ENCODE data around the gene ALKBH6. TPM values are rescaled to one million over a fixed set of nuclear protein-coding genes. Genes with fewer than 3 reads are reported as not detected.
"Not testable (repeated sequence)": the region's sequence is repeated elsewhere in the genome, so short reads cannot be mapped to it uniquely, and the experiment has no call there.

ALKBH6 gene
- total RNA-seq, 1 donor from 2014 or later, result 5.3 TPM

- no peak for DNase-seq
These were observed 20.9 kb downstream of the ALKBH6 start for GRCh38 chr19:35992907-35993765.

GRCh38 chr19:35991731-35992450 is 22.1 kb downstream of the ALKBH6 start:
- no peak for DNase-seq

DNA sequence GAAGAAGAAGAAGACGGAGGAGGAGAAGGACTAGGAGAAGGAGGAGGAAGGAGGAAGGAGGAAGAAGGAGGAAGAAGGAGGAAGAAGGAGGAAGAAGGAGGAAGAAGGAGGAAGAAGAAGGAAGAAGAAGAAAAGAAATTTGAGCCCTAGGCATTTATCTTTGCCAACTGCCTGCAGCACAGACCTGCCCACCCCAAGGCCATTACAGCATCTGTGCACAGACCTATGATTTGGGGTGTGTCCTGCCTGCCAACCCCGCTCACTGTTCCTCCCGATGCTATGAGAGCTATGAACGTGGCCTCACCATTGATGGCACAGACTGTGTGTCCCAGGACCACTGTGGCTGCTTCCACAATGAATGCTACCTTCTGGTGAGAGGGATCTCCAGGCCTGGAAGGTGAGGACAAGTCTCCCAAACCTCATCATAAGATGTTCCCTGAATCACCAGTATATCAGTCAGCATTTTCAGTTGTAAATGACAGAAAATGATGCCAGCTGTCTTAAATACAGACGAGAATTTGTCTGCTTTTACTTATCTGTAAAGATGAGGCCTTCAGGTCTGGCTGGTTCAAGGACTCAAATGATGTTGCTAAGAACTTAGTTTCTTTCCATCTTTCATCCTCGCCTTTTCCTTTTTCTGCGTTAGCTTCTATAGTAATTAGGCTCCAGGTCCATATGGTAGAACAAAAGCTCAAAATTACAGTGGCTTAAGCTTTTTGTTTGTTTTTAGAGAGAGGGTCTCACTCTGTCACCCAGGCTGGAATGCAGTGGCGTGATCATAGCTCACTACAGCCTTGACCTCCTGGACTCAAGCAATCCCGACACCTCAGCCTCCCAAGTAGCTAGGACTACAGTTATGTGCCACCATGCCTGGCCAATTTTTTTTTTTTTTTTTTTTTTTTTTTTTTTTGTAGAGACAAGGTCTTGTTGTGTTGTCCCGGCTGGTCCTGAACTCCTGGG is 23.0 kb downstream of the ALKBH6 start:
- DNase-seq, result no peak

DNA sequence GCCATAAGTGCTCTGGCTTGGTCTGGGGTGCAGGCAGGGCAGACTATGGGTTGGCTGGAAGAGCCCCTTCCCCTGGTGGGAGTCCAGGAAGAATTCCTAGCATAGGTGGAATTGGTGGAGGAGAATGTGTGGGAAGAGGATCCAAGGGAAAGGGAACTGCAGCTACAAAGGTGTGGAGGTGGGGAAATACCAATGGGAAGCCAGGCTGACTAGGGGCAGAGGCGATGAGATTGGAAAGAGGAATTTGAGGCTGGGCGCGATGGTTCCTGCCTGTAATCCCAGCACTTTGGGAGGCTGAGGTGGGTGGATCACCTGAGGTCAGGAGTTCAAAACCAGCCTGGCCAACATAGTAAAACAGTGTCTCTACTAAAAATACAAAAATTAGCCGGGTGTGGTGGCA is 23.9 kb downstream of the ALKBH6 start:
- DNase-seq, result no peak

DNA sequence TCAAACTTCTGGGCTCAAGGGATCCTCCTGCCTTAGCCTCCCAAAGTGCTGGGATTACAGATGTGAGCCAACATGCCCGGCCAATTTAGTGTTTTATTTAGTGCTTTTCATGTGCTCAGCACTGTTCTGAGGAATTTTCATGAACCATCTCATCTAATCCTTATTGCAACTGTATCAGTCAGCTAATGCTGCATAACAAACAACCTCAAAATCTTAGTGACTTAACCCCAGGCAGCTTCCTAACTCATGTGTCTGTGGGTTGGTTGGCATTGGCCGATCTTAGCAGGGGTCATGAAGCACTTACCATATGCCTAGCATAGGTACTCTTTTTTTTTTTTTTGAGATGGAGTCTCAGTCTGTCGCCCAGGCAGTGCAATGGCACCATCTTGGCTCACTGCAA is 25.2 kb downstream of the ALKBH6 start:
- no peak for DNase-seq

DNA sequence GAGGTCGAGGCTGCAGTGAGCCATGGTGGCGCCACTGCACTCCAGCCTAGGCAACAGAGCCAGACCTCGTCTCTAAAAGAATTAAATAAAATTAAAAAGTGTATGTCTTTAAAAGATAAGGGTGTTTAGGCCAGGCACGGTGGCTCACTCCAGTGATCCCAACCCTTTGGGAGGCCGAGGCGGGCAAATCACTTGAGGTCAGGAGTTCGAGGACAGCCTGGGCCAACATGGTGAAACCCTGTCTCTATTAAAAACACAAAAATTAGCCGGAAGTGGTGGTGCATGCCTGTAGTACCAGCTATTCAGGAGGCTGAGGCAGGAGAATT is 26.5 kb downstream of the ALKBH6 start:
- DNase-seq, result no peak

DNA sequence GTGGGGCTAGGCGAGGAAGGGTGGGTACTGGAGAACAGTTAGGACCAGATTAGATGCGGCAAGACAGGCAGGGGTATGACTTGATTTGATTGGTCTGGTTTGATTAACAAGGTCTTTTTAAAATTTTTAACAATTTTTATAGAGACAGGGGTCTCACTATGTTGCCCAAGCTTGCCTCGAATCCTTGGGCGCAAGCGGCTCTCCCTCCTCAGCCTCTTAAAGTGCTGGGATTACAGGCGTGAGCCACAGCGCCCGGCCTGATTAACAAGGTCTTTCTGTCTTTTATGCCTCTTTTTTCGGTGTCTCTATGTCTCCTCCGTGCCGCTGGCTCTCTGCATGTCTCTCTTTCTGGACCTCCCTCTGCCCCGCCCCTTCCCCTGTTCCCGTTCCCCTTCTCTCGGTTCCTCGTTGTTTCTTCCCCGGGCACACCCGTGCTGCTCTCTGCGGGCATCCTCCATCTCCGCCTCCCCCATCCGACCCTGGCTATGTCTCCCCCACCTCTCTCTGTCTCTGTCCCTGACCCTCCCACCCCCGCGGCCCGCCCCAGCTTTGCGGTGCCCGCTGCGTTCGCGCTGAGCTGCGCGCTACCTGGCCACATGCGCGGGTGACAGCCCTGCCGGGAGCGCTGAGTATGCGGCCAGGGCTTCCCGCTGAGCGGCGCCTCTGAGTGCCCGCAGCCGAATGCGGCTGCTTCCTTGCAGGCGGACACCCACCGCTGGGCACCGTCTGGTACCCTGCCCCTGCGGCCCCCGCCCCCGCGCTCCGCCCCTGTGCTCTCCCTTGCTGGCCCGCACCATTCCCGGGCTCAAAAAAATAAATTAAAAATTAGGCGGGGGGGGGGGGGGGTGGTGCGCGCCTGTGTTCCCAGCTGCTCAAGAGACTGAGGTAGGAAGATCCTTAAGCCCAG is 27.1 kb downstream of the ALKBH6 start:
- peak; percentile 32 for DNase-seq

GRCh38 chr19:35986111-35986510 is 27.9 kb downstream of the ALKBH6 start:
- no peak for DNase-seq

DNA sequence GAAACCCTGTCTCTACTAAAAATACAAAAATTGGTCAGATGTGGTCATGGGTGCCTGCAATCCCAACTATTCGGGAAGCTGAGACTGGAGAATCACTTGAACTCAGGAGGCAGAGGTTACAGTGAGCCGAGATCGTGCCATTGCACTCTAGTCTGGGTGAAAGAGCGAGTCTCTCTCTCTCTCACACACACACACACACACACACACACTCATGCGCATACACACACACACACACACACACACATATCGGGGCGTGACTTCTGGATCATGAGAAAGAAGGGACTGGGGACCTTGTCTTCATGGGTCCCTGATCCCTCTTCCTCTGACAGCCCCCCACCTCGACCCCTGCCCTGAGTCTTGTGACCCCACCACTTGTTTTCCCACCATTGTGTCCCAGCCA is 30.8 kb downstream of the ALKBH6 start:
- DNase-seq, result no peak

- not testable (repeated sequence) for DNase-seq
These were observed 33.0 kb downstream of the ALKBH6 start for GRCh38 chr19:35980997-35981396.

- no peak for DNase-seq
These were observed 35.1 kb downstream of the ALKBH6 start for GRCh38 chr19:35978832-35979365.

DNA sequence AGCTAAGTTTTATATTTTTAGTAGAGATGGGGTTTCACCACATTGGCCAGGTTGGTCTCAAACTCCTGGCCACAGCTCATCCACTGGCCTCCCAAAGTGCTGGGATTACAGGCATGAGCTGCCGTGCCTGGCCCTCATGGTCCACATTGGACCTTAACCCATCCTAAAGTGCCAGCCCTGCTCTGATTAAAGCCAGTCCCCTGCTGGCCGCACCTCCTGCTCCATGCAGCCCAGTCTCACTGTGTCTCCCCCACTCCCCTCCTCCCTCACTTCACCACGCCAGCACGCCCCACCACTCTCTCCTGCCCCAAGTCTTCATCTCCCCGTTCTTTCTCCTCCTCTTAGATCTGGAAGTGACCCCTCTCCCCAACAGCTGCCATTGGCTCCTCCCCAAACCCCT is 35.7 kb downstream of the ALKBH6 start:
- DNase-seq, result no peak

DNA sequence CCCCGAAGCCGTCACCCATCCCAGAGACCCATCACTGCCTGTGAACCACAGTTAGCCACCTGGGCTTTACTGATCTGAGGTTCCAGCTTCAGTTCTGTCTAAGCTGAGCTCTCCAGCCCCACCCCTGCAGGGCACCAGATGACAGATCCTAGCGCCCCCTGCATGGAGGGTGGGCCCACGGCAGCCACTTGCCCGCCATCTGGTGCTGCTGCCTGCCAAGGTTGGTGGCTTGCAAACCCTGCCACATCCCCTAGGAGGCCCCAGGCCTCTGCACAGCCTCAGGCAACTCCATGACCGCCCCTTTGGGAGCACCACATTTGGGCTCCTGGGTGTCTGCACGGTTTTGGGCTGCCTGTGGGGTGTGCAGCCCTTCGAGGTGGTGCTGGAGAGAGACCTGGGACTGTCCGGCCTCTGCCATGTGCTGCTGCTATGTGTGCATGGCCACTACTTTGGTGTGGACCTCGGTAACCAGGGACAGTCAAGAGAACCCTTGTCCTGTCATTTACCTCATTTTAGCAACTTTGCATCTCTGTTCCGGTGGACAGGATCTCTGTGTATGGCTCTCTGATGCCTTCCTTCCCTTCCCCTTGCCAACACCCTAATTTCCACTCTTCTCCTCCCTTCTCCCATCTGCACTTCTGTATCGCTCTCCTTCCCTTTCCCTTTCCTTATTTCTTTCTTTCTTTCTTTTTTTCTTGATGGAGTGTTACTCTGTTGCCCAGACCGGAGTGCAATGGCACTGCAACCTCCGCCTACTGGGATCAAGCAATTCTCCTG is 36.4 kb downstream of the ALKBH6 start:
- no peak for DNase-seq

DNA sequence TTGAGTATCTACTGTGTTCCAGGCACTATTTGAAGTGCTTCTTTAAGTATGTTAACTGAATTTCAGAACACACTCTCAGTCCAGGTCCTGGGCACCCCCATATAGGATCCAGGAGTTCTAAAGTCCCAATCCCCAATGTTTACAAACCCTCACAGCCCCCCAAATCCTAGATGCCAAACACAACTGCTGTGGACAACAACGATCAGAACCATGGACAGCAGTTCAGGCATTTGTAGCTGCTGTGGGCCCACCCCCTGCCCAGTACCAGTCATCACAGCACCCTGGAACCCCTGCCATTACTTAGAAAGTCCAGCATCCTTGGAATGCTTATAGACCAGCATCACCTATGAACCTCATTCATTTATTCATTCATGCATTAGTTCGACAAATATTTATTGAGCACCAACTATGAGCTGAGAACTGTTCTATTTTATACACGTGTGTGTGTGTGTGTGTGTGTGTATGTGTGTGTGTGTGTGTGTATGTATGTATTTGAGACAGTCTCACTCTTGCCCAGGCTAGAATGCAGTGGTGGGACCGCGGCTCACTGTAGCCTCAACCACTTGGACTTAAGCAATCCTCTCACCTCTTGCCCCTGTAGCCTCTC is 38.3 kb downstream of the ALKBH6 start:
- DNase-seq, result no peak

- DNase-seq, result no peak
These were observed 40.5 kb downstream of the ALKBH6 start for GRCh38 chr19:35973487-35973886.

GRCh38 chr19:35966771-35967170 is 47.2 kb downstream of the ALKBH6 start:
- DNase-seq, result no peak

GRCh38 chr19:35963514-35963913 is 50.5 kb downstream of the ALKBH6 start:
- no peak for DNase-seq

DNA sequence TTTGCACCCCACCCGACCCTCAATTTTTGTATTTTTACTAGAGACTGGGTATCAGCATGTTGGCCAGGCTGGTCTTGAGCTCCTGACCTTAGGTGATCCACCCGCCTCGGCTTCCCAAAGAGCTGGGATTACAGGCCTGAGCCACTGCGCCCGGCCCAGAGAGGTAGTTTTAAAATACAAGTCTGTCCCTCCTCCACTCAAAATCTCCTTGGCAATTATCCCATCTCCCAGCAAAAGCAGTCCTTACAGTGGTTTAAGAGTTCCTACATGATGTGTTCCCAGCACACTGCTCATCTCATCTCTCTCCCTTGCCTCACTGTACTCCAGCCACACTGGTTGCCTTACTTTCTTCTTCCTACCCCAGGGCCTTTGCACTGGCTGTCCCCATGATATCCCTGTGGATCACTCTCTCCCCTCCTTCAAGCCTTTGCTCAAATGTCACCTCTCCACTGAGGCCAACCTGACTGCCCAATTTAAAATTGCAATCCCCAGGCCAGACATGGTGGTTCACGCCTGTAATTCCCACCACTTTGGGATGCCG is 53.5 kb downstream of the ALKBH6 start:
- no peak for DNase-seq

- DNase-seq, result no peak
These were observed 54.1 kb downstream of the ALKBH6 start for GRCh38 chr19:35959968-35960320.
